Tibial nerve (tissue), 3 donors: ENCODE data around the gene FYB2.

Experiments used
- EP300 ChIP-seq, 2 donors: sonication (generic); formaldehyde crosslinking; IDR thresholded peaks; one replicate each; pipeline ENCODE4 v1.6.1; 2017; ENCODE audit warnings: antibody characterized with exemption in 2 of 2, mild to moderate bottlenecking in 1 of 2
- POLR2A ChIP-seq, 2 donors: fragments of 450-650 bp; IDR thresholded peaks; one replicate each; pipeline ENCODE4 v1.6.1; 2017; ENCODE audit warnings: antibody characterized with exemption in 2 of 2, mild to moderate bottlenecking in 2 of 2, moderate library complexity in 2 of 2

DNA sequence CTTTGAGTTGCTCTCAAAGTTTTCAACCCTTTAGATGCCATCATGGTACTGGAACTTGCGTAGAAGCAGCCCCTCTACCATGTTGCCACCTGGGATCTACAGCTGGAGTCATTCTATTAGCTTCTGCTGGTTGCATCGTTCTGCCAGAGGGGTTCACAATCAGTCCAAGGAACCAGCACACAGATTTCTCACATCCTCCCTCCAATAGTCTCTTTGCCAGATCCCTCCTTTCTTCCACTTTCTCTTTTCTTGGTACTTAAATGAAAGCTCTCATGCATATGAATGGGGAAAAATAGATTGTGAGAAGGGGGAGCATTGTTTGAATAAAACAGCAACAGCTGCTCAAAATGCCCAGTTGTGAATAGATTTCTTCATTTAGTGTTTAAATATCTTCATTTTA, 31.2 kb upstream of the FYB2 start:
- no peak for TF ChIP-seq POLR2A (IDR thresholded peaks at IDR 0.05)
- TF ChIP-seq EP300 (IDR thresholded peaks at IDR 0.05), result no peak
